Skin of body (tissue), 2 donors: ENCODE data around the gene LLCFC1. TPM values are rescaled to one million over a fixed set of nuclear protein-coding genes. Genes with fewer than 3 reads are reported as not detected.
"Not testable (repeated sequence)": the region's sequence is repeated elsewhere in the genome, so short reads cannot be mapped to it uniquely, and the experiment has no call there.

Experiments used
- DNase-seq: peaks from one replicate; lab custom pipeline; 2025; lab: John Stamatoyannopoulos, UW
- total RNA-seq: library from RNA; depleted of rRNA; stranded (reverse); fragments of >200 nt; gene quantifications from one replicate; pipeline ENCODE4 v1.2.3, GENCODE V29; 2014

Gene LLCFC1
- total RNA-seq, 1 donor from 2014 or later = not detected

DNA sequence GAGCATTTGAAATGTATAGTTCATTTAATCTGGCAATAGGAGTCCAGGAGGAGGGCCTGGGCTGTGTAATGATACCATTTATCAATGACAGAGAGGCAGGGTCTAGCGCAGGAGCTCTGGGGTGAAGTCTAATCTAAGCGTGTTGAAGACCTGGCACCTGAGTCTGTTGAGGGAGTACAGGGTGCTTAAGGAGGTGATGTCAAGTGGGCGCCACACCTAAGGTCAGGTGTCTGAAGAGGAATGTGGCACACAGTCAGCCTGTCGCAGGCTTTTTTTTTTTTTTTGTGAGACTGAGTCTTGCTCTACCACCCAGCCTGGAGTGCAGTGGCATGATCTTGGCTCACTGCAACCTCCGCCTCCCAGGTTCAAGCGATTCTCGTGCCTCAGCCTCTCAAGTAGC, 2.3 kb downstream of the LLCFC1 start:
- no peak for DNase-seq

DNA sequence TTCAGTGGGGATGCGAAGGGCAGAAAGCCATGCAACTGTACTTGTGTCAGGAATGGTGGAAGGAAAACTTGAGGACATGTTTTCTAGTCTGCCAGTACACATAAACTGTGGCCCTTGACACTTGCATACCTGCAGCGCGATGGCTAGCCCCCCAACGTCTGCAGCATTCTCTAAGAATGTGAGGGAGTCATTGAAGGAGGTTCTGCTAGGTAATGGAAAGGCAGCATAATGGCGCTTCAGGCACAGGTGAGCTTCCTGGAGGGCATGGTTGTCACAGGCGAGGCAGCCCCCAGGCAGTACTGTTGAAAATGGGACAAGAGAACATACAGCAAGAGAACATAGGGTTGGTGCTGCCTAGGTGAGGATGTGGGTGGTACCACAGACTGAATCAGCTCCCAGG, 3.5 kb downstream of the LLCFC1 start:
- DNase-seq = no peak

DNA sequence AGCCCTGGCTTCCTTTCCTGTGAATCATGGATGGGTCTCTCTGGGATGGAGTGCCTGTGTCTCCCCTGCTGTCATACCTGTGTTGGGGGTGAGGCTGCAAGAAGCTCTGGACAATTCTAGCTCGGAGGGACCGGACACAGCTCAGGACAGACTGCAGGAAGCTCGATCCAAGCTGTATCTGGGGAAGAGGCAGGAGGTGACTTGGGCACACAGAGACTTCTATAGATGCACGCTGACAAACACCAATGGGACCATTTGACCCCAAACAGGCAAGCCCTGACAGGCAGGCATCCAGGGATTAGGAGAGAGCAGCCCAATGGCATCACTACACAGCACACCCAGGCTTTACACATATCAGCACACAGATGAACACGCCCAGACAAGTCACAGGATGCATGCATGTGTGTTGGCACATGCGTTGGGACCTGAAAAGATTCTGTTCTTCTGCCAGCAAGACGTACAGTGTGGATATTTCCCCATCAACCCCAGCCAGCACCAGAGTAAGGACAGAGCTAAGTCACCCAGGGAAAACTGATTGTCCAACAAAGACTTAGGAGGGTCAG, 4.5 kb downstream of the LLCFC1 start:
- DNase-seq = peak; percentile 2

DNA sequence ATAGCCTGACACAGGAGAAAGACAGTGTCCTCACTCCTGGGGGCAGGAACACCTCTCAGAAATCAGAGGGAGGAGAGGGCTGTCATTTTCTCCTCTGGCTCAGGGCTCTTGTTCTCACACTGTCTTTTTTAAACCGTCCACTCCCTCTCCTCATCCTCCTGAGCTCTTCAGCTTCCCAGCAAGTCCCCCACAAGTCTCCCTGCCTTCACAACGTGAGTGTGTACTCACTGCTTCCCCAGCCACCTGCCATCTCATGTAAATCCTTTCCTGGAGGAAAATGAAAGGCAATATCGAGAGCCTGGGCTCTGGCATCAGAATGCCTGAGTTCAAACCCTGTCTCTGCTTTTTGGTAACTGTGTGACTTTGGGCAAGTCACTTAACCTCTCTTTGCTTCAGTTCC, 5.7 kb downstream of the LLCFC1 start:
- DNase-seq = no peak

DNA sequence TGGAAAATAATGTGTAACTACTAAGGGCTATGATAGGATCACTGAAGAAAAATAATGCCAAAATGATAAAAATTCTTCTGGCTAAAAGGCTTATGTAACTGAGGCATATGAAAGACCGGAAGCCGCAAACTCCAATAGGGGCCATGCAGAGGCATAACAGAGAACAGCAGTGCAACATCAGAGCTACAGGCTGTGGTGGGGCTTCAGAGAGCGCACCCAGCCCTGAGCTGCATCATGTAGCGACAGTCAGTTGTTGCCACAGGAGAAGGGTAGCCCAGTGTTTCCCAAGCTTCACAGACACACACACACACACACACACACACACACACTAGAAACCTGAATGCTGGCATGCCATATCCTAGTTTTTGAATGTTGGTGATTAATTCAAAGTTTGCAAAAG, 9.3 kb downstream of the LLCFC1 start:
- no peak for DNase-seq

DNA sequence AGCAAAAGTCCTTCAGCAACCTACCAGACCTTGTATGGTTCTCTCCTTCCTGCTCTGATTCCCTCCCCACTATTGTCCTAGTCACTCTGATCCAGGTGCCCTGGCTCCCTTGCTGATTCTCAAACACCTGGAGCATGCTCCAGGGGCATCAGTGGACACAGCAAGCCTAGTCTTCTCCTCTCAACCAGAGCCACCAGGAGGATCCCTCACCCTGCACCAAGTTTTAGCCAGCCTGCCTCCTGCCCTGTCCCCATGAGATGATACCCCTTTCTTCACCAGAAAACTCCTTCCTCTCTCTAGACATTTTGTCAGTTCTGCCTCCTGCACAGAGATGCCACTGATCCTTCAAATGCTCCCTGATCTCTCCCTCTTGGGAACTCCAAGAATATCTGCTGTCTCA, 11.0 kb downstream of the LLCFC1 start:
- no peak for DNase-seq

DNA sequence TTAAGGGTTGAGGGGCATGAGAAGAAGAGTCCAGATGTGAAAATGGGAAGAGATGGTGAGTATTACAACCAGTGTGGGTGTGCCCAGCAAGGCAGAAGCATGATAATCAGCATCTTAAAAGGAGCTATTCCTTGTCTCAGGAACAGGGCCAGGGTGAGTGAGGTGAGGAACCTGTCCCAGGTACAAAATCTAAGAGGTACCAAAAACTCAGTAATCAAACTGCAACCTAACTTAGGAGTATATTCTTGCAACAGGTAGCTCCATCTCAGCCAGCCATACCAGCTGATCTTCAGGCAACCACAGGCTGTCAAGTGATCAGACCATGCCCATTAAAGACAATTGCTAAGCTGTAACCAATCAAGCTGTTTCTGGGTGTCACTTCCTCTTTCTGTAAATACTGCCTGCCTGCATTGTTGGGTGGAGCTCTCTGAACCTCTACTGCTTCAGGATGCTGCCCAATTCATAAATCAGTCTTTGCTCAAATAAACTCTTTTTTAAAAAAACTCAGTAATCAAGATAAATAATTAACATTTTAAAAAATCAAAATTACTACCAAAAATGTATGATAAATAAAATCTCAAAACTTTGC, 15.5 kb downstream of the LLCFC1 start:
- DNase-seq = no peak

DNA sequence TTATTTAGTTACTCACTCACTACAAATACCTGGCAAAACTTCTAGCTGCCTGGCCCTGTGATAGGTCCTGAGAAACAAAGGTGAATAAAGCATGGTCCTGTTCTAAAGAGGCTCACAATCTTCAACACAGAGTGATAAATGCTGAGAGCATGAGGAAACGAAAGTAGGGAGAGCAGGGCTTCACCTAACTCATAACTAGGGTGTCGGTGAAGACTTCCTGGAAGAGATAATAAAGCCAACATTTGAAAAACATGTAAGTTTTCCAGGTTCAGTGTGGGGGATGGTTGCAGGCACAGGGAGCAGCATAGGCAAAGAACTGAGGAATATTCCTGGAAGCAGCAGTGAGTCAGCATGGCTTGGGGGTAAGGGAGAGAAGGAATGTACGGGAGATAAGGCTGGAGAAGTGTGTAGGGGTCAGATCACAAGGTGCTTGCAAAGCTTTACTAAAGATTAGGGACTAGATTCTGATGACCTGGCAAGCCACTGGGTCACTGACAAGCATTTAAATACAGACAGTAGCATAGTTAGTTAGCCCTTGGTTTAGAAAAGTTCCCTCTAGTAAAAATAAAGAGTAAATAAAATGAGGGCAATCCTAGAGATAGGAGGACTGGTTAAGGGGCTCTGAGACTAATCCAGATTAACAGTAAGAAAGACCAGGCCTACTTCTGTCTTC, 17.8 kb downstream of the LLCFC1 start:
- no peak for DNase-seq

DNA sequence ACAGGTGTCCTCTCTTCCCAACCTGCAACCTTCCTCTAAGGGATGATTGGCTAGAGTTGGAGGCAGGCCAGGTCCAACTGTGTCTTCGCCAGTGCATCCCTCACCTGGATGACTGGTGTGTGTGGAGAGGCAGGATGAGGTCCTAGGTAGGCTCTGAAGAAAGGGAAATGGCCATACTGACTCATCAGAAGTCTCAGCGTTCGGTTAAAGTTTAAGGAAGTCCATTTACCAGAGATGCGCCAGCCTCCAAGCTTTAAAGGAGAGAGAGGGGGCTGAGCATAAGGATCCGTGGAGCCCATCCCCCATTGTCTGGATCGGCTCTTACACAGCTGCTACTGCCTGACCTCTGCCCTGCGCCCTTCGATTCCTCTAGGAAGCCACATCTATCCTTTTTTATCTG, 18.4 kb downstream of the LLCFC1 start:
- DNase-seq = no peak

DNA sequence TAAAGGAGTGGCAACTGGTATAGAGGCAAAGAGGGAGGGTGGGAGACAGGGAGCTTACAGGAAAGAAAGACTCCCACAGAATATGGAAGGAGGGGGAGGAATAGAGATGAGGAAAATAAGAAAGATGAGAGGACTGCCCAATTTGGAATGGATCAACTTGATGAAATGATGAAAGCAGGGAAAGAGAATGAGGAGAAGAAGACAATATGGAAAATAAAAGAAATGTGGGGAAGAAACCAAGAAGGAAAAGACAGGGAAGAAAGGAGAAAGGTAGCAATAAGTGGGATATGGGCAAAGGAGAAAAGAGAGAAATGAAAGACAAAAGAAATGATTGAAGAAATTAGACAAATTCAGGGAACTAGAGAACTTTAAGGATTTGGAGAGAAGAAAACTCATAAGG, 19.9 kb downstream of the LLCFC1 start:
- no peak for DNase-seq

DNA sequence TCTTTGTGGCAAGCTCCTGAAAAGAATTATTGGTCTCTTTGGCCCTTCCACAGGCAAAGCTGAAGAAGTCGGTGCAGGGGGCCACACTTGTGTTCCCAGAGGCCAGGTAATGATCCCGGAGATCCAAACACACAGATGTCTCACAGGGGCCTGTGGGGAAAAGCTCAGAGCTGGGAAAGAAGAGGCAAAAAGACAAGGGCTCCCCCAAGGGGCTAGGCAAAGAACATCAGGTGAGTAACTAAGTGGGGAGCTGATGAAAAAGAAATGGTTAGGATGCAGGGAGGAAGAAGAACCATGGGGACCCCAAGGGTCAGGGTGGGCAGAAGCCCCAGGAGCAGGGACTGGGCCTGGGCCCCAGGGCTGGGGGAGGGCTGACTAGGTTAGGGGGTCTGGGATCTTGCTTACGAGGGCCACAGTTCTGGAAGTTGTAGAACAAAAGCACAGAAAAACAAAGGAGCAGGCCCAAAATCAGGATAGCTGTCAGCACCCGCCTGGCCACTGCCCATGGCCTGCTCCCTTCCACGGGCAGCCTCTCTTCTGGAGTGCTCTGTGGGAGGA, 21.8 kb downstream of the LLCFC1 start:
- no peak for DNase-seq

DNA sequence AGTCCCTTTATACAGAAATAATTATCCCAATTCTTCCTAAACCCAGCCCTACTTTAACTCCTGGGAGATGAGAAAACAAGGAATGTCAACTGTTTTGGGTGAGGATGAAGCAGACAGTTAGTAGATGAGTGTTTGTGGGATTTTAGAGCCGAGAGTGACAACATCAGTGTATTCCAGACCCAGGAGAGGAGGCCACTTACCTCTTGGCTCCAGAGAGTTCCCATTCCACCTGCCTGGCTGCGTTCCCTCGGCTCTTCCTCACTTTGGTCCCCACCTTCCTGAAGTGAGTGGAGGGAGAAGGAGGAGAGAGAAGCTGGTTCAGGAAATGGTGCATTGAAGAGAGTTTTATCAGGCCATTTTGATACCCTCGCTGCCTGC, 22.3 kb downstream of the LLCFC1 start:
- no peak for DNase-seq

DNA sequence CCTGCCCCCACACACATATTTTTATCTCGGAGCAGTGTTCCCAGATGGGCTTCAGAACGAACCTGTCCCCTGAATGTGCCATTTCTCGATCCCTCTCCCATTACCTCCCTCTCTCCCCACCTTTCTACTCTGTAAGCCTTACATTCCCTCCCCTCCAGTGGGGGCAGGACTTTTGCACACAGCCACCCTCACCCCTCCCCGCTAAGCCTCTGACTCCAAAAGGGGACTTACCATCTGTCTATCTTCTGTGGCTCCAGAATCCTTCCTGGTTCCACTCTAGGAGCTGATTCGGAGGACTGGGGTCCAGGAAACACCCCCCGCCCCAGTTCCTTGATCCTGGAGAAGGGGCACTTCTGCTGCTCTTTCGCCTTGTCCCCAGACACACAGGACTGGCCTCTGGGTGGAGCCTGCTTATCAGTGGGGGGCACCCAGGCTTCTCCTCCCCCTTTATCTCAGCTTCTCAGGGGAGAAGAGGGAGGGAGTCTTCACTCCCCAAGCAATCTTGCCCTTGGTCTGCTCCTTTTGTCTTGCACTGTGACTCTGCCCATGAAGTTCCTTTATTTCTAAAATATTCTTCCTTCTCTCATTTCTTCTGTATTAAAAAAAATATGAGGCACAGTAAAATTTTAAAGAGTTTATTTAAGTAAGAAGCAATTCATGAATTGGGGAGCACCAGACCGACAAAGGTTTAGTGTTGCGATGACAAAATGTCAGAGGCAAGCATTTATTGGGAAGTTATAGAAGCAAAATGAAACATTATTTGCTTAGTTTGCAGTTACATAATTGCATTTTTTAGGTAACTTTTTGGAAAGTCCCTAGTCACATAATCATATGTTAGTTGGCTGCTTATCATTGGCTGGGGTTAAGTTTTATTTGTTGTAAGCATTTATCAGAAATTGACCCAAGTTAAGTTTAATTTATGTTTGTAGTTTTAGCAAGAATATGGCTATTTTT, 23.0 kb downstream of the LLCFC1 start, which contains the start of gene KEL:
TSS of gene KEL (minus strand) at position 391 of the 954 bp plus-strand sequence. CDS start at position 234, 157 bp downstream.
- DNase-seq = no peak

DNA sequence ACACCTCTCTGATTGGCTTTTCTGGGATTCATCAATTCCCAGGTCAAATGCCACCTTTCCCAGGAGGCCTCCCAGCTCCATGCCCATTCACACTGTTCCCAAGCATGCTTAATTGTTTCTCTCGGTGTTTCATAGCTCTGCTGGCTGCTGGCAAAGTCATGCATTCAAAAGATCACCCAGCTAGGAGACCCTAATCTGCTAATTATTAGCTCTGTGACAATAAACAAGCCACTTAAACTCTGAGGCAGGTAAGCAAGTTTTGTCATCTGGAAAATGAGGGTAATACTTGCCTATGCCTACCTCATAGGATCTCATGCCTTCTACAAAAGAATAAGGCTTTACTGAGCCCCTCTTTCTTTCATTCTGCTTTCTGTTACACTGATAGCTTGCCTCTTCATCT, 23.7 kb downstream of the LLCFC1 start:
- no peak for DNase-seq

DNA sequence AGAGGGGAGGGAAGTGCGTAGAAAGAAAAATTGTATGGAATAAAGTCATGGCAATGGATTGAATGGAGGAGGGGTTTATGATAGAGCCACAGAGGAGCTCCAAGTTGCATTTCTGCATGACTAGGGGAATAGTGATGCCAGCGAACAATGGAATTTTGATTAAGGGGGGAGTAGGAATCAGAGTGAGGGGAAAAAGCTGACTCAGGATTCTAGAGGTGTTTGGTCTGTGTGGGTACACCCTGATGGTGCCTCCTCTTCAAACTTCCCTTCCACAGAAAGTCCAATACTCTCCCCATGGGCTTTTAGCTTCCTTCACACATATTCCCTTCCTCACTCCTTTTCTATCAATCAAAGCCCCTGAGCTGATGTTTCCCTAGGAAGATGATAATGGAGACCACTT, 24.7 kb downstream of the LLCFC1 start:
- no peak for DNase-seq

DNA sequence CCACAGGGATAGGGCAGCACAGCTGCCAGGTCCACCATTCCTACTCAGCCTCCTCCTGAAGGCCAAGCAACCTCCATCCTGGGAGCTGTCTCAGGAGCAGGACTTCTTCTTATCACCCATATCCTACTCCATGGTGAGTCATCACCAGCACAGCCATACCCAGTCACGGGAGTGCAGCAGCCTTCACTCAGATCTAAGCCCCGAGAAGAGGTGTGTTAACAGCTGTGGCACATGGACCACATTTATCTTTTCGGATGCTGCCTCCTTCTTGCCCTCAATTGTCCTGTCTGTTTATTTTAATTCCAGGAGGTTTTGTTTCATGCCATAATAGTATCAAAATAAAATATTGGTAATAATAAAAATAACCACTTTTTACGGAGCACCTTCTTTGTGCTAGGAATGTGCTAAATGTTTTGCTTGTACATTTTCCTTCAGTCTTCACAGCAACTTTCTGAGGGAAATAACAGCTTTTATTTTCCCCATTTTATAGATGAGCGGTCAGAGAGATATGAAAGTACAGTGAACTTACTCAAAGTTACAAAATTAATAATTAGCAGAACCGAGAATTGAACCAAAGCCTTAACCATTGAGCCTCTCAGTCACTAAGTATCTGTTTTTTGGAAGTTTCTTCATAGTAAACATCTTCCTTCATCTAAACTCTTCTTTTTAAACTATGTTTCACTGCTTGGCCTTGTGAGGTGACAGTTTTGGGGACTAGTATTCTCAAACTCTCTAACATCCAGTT, 25.4 kb downstream of the LLCFC1 start:
- DNase-seq = no peak

DNA sequence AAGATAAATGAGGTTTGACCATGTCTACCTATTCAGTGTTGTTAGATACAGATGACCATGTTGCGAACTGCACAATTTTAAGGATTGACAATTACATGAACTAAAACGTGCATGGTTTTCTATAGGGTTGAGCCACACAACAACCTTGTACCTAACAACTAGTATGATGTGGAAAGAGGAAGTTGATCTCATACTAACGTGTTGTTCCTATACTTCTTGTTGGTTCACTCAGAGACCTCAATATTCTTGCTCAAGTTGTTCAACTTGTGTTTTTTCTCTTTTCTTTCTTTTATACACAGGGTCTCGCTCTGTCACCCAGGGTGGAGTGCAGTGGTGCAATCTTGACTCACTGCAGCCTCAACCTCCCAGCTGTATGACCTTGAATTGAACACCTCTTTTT, 28.9 kb downstream of the LLCFC1 start:
- DNase-seq = no peak

DNA sequence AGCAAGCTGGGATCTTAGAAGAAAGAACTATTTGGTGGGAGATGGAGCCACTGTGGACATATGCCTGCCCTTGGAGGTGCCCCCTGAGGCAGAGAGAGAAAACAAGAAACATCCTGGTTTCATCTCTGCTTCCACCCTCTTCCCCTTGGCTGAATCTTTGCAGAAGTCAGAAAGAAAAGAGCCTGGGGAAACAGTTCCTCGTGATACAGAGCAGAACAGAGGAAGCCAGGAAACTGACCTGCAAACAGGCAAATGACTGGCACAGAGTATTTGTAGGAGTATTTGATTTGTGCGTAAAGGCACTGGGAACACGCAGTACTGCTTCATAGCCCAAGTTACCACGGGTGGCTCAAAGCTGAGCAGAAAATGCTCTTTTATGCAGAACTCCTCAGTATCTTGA, 29.9 kb downstream of the LLCFC1 start:
- no peak for DNase-seq

DNA sequence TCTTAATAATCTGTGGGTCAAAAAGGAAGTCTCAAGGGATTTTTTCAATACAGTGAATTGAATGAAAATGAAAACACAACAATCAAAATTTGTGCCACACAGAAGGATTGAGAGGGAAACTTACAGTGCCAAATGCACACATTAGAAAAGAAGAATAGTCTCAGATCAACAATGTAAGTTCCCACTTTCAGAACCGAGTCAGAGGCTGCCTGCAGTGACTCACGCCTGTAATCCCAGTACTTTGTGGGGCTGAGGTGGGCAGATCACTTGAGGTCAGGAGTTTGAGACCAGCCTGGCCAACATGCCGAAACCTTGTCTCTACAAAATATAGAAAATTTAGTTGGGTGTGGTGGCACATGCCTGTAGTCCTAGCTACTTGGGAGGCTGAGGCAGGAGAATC, 35.3 kb downstream of the LLCFC1 start:
- DNase-seq = no peak

DNA sequence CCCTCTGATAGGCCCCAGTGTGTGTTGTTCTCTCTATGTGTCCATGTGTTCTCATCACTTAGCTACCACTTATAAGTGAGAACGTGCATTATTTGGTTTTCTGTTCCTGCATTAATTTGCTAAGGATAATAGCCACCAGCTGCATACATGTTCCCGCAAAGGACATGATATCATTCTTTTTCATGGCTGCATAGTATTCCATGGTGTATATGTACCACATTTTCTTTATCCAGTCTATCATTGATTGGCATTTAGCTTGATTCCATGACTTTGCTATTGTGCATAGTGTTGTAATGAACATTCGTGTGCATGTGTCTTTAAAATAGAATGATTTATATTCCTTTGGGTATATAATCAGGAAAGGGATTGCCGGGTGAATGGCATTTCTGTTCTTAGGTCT, 39.1 kb downstream of the LLCFC1 start:
- not testable (repeated sequence) for DNase-seq

DNA sequence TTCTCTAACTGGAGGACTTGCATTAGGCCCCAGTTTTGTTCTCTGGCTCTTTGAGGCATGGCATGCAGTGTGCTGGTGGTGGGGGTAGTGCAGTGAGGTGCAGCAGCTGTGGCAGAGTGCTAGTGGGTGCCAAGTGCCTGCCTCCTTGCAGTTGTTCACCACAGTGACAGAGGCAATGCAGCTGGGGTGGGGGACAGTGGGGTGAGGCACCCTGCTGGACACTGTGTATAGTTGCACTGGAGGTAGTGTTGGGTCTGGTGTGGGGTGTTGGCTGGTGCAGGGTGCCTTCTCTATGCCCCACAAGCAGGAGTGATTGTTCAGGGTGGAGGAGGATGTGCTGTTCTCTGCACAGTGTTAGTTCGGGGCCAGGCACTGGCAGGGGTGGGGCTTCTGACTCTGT, 44.5 kb downstream of the LLCFC1 start:
- no peak for DNase-seq
